ENCODE results near the gene MARCHF3.

Gene MARCHF3

GRCh38 chr5:127031147-127031862, 947 bp upstream of the MARCHF3 start:
- no peaks in the 10 kb centered on the region for H4K20me1 ChIP-seq (ENCODE audit: insufficient read depth, low read length)
- H3K9me3 ChIP-seq (replicated peaks; ENCODE audit: insufficient read depth, low read length) = no peaks in the 10 kb centered on the region
- peaks cover 14% of the 10 kb centered on the region for H3K4me1 ChIP-seq (ENCODE audit: low read length)
- H3F3A ChIP-seq (ENCODE audit: insufficient read depth, low read length) = peaks cover 7% of the 10 kb centered on the region; the same call in 1 of the 2 replicates
- peak overlapping the region; percentile 74 for H3K9ac ChIP-seq (ENCODE audit: low read length)
- H2AFZ ChIP-seq (ENCODE audit: low read length) = peak overlapping the region; percentile 91
- peak overlapping the region; percentile 87 for H3K4me2 ChIP-seq (ENCODE audit: low read depth, low read length)
- H3K4me3 ChIP-seq (ENCODE audit: low read length) = peak overlapping the region; percentile 87
- TF ChIP-seq CTCF (IDR thresholded peaks at IDR 0.05; ENCODE audit: low read length) (no peak), EZH2phosphoT487 (IDR thresholded peaks at IDR 0.05; ENCODE audit: low read length) (no peak), EZH2 (optimal IDR thresholded peaks at IDR 0.05; ENCODE audit: low read depth, low read length) (no peak)
- no peaks in the 10 kb centered on the region for H3K36me3 ChIP-seq (replicated peaks; ENCODE audit: insufficient read depth, low read length)
- no peaks in the 10 kb centered on the region for H3K27me3 ChIP-seq (replicated peaks; ENCODE audit: insufficient read depth, low read length)
- H3K27ac ChIP-seq (ENCODE audit: low read length) = peak overlapping the region; percentile 75; the same call in 1 of the 2 replicates
- H3K79me2 ChIP-seq (ENCODE audit: low read length) = peaks cover 35% of the 10 kb centered on the region
- peak; percentile 60 for DNase-seq
- H3K9me2 ChIP-seq (replicated peaks; ENCODE audit: insufficient read depth, low read length) = no peaks in the 10 kb centered on the region

GRCh38 chr5:127029581-127030258, 638 bp downstream of the MARCHF3 start:
- H4K20me1 ChIP-seq (ENCODE audit: insufficient read depth, low read length) = no peaks in the 10 kb centered on the region
- H3F3A ChIP-seq (ENCODE audit: insufficient read depth, low read length) = peaks cover 7% of the 10 kb centered on the region; the same call in 1 of the 2 replicates
- H3K9me3 ChIP-seq (replicated peaks; ENCODE audit: insufficient read depth, low read length) = no peaks in the 10 kb centered on the region
- H3K27ac ChIP-seq (ENCODE audit: low read length) = peak overlapping the region; percentile 75; the same call in 1 of the 2 replicates
- no peaks in the 10 kb centered on the region for H3K9me2 ChIP-seq (replicated peaks; ENCODE audit: insufficient read depth, low read length)
- peaks cover 8% of the 10 kb centered on the region for H3K4me1 ChIP-seq (ENCODE audit: low read length)
- no peaks in the 10 kb centered on the region for H3K27me3 ChIP-seq (replicated peaks; ENCODE audit: insufficient read depth, low read length)
- H3K4me3 ChIP-seq (ENCODE audit: low read length) = peak overlapping the region; percentile 87
- no peaks in the 10 kb centered on the region for H3K36me3 ChIP-seq (replicated peaks; ENCODE audit: insufficient read depth, low read length)
- H3K79me2 ChIP-seq (ENCODE audit: low read length) = peaks cover 44% of the 10 kb centered on the region
- peak overlapping the region; percentile 71 for H3K4me2 ChIP-seq (ENCODE audit: low read depth, low read length)
- H2AFZ ChIP-seq (ENCODE audit: low read length) = peak overlapping the region; percentile 96
- TF ChIP-seq CTCF (IDR thresholded peaks at IDR 0.05; ENCODE audit: low read length) (peak; percentile 60), EZH2phosphoT487 (IDR thresholded peaks at IDR 0.05; ENCODE audit: low read length) (no peak)
- DNase-seq = peak; percentile 79
- H3K9ac ChIP-seq (ENCODE audit: low read length) = peak overlapping the region; percentile 74

GRCh38 chr5:127028822-127029457, 1.4 kb downstream of the MARCHF3 start:
- peak overlapping the region; percentile 71 for H3K4me2 ChIP-seq (ENCODE audit: low read depth, low read length)
- H4K20me1 ChIP-seq (ENCODE audit: insufficient read depth, low read length) = no peaks in the 10 kb centered on the region
- TF ChIP-seq EZH2 (optimal IDR thresholded peaks at IDR 0.05; ENCODE audit: low read depth, low read length) (no peak), CTCF (IDR thresholded peaks at IDR 0.05; ENCODE audit: low read length) (no peak), EZH2phosphoT487 (IDR thresholded peaks at IDR 0.05; ENCODE audit: low read length) (no peak)

More at GRCh38 chr5:127028822-127029457, 1.4 kb downstream of the MARCHF3 start:
- H3F3A ChIP-seq (ENCODE audit: insufficient read depth, low read length) = peaks cover 7% of the 10 kb centered on the region; the same call in 1 of the 2 replicates
- H3K9ac ChIP-seq (ENCODE audit: low read length) = peak overlapping the region; percentile 3; the same call in 1 of the 2 replicates
- no peaks in the 10 kb centered on the region for H3K27me3 ChIP-seq (replicated peaks; ENCODE audit: insufficient read depth, low read length)
- H3K9me3 ChIP-seq (replicated peaks; ENCODE audit: insufficient read depth, low read length) = no peaks in the 10 kb centered on the region
- peaks cover 8% of the 10 kb centered on the region for H3K4me1 ChIP-seq (ENCODE audit: low read length)
- 0 out of 2 replicates have a peak overlapping the region, but pooled peaks have one; percentile 96 for H2AFZ ChIP-seq (ENCODE audit: low read length)
- H3K9me2 ChIP-seq (replicated peaks; ENCODE audit: insufficient read depth, low read length) = no peaks in the 10 kb centered on the region
- no peaks in the 10 kb centered on the region for H3K36me3 ChIP-seq (replicated peaks; ENCODE audit: insufficient read depth, low read length)
- H3K79me2 ChIP-seq (ENCODE audit: low read length) = peaks cover 47% of the 10 kb centered on the region
- H3K4me3 ChIP-seq (ENCODE audit: low read length) = peak overlapping the region; percentile 87
- DNase-seq = no peak
- H3K27ac ChIP-seq (ENCODE audit: low read length) = no peak overlapping the region

Data from MM.1S (cell line).